IPS-18a (cell line): ENCODE measurements around the gene CRHR1.

ENCODE experiments used
- H3K27ac ChIP-seq: one replicate; pipeline ENCODE4 v1.5.1; 2013; ENCODE audit warnings: low read length
- H3K27me3 ChIP-seq: one replicate; pipeline ENCODE4 v1.6.1; 2013; ENCODE audit warnings: mild to moderate bottlenecking, low read length; ENCODE audit not compliant: control insufficient read depth, insufficient read depth
- H3K36me3 ChIP-seq: one replicate; pipeline ENCODE4 v1.6.1; 2013; ENCODE audit warnings: low read depth, low read length; ENCODE audit not compliant: control insufficient read depth
- H3K4me1 ChIP-seq: one replicate; pipeline ENCODE4 v1.6.1; 2013; ENCODE audit warnings: low read depth, low read length; ENCODE audit not compliant: control insufficient read depth
- H3K4me3 ChIP-seq: one replicate; pipeline ENCODE4 v1.5.1; 2013; ENCODE audit warnings: low read length
- H3K9ac ChIP-seq: one replicate; pipeline ENCODE4 v1.6.1; 2013; ENCODE audit warnings: mild to moderate bottlenecking, low read length, moderate library complexity
- H3K9me3 ChIP-seq: one replicate; pipeline ENCODE4 v1.6.1; 2013; ENCODE audit warnings: low read depth, low read length; ENCODE audit not compliant: control insufficient read depth

Gene CRHR1

GRCh38 chr17:45749831-45750335, 34.2 kb upstream of the CRHR1 start:
- H3K27me3 ChIP-seq: peaks cover 61% of the 10 kb centered on the region

GRCh38 chr17:45750779-45751440, 33.2 kb upstream of the CRHR1 start:
- no peak overlapping the region for H3K27ac ChIP-seq
- H3K9ac ChIP-seq: no peak overlapping the region
- H3K4me1 ChIP-seq: peaks cover under 1% of the 10 kb centered on the region
- no peak overlapping the region for H3K4me3 ChIP-seq
- no peaks in the 10 kb centered on the region for H3K9me3 ChIP-seq
- H3K36me3 ChIP-seq: no peaks in the 10 kb centered on the region
- H3K27me3 ChIP-seq: peaks cover 50% of the 10 kb centered on the region

More at GRCh38 chr17:45749831-45750335, 34.2 kb upstream of the CRHR1 start:
- H3K36me3 ChIP-seq: no peaks in the 10 kb centered on the region
- H3K27ac ChIP-seq: no peak overlapping the region
- H3K9ac ChIP-seq: no peak overlapping the region
- peaks cover 8% of the 10 kb centered on the region for H3K4me1 ChIP-seq
- no peaks in the 10 kb centered on the region for H3K9me3 ChIP-seq
- H3K4me3 ChIP-seq: no peak overlapping the region

DNA sequence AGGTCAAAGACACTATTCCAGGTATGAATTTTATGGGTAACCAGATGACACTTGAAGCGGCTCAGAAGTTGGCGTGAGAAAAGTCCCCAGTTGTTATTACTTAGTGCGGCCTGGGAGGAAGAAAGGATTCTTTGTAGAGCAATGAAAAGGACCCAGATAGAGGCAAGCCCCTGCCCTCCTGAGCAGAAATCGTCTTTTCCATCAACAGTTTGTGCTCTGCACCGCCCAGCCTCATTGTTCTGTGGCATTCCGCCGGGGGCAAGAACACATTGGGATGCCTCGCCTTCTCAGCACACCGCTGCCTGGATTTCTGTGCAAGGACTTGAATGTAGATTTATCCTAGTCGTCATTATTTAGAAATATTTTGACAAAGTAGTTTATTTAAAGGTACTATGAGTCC, 32.7 kb upstream of the CRHR1 start:
- Histone ChIP-seq H3K27me3 (peaks cover 45% of the 10 kb centered on the region), H3K9ac (no peak overlapping the region)

DNA sequence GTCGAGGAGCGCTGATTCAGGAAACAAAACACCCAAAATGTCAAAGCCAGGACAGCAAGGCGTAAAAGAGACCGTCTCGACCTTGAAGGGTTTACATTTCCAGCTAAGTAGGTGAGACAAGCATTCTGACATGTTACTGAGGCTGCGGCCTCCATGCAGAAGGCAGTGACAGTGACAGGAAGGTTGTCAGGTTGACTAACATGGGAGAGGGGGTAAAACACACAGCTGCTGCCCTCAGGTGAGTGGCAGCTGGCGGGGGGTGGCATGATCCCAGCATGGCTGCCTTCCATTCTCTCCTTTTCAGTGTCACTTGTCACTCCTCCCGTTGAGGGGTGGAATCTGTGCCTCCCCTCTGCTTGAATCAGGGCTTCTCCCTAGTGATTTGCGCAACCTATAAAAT, 31.9 kb upstream of the CRHR1 start:
- Histone ChIP-seq H3K4me1 (no peaks in the 10 kb centered on the region), H3K27me3 (peaks cover 37% of the 10 kb centered on the region), H3K9me3 (no peaks in the 10 kb centered on the region), H3K36me3 (no peaks in the 10 kb centered on the region), H3K27ac (no peak overlapping the region), H3K9ac (no peak overlapping the region), H3K4me3 (no peak overlapping the region)

More for the DNA sequence above, 32.7 kb upstream of the CRHR1 start:
- no peaks in the 10 kb centered on the region for H3K9me3 ChIP-seq
- H3K27ac ChIP-seq: no peak overlapping the region
- H3K4me3 ChIP-seq: no peak overlapping the region
- no peaks in the 10 kb centered on the region for H3K4me1 ChIP-seq
- H3K36me3 ChIP-seq: no peaks in the 10 kb centered on the region

DNA sequence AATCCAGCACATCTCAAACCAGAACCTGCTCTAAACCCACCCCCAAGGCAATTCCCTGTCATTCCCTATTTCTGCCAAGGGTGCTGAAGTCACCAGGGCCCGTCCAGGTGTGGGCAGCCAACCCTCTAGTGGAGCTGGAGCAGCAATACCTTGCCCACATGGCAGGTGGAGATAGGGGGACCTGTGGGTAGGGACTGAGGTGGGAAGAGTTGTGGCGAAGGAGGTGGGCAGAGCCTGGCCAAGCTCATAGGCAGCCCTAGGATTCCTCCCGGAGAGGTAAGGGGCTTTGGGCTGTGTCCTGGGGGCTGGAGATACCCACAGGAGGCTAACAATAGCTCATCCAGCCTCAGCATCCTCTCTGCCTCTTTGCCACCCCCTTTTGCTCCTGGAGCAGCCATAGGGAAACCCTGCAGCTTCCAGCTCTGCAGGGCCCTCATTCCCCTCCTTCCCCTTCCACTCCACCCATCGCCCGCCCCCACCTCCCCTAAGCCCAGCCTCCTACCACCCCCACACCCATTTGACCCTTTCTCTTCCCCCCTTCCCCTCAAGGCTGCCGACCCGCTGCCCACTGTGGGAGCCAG, 30.4 kb upstream of the CRHR1 start:
- no peaks in the 10 kb centered on the region for H3K9me3 ChIP-seq
- peaks cover 22% of the 10 kb centered on the region for H3K27me3 ChIP-seq

GRCh38 chr17:45755050-45755449, 29.1 kb upstream of the CRHR1 start:
- H3K27ac ChIP-seq: no peak overlapping the region
- no peak overlapping the region for H3K9ac ChIP-seq
- no peak overlapping the region for H3K4me3 ChIP-seq
- no peaks in the 10 kb centered on the region for H3K4me1 ChIP-seq
- no peaks in the 10 kb centered on the region for H3K36me3 ChIP-seq
- H3K27me3 ChIP-seq: peaks cover 10% of the 10 kb centered on the region
- H3K9me3 ChIP-seq: no peaks in the 10 kb centered on the region

More for the DNA sequence above, 30.4 kb upstream of the CRHR1 start:
- Histone ChIP-seq H3K27ac (no peak overlapping the region), H3K9ac (no peak overlapping the region), H3K4me1 (no peaks in the 10 kb centered on the region), H3K36me3 (no peaks in the 10 kb centered on the region), H3K4me3 (no peak overlapping the region)

- Histone ChIP-seq H3K27me3 (no peaks in the 10 kb centered on the region), H3K4me3 (no peak overlapping the region), H3K27ac (no peak overlapping the region), H3K9me3 (no peaks in the 10 kb centered on the region), H3K9ac (no peak overlapping the region), H3K36me3 (no peaks in the 10 kb centered on the region), H3K4me1 (no peaks in the 10 kb centered on the region)
These were observed 27.7 kb upstream of the CRHR1 start for GRCh38 chr17:45756266-45756991.

DNA sequence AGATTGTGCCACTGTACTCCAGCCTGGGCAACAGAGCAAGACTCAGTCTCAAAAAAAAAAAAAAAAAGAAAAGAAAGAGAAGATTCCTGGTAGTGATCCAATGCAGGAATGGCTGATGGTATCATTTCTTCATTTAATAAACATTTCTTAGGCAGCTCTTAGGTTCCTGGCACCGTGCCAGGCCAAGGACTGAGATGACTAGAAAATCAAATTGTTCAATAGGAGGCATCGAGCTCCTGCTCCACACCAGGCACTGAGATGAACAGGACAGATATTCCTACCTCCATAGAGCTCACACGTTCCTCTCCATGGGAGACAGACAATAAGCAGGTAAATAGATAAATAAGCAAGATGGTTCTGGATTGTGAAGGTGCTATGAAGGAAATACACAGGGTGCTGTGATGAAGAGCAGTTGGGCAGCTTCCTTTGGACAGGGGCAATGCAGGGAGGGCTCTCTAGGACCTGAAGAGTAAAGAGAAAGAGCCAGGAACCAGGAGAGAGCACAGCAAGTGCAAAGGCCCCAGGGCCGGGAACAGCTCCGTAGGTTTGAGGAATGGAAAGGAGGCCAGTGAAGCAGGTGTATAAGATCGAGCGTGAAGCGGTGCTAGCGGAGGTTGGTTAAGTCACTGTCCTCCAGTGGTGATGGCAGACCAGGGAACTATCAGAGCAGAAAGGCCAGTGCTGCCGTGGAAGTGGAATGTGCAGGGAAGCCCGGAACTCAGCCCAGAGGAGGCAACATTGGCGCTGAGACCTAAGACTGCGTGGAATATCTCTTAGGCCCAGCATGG, 26.5 kb upstream of the CRHR1 start:
- Histone ChIP-seq H3K9me3 (no peaks in the 10 kb centered on the region), H3K27me3 (no peaks in the 10 kb centered on the region), H3K36me3 (no peaks in the 10 kb centered on the region), H3K27ac (no peak overlapping the region), H3K4me1 (peaks cover under 1% of the 10 kb centered on the region), H3K4me3 (no peak overlapping the region), H3K9ac (no peak overlapping the region)

DNA sequence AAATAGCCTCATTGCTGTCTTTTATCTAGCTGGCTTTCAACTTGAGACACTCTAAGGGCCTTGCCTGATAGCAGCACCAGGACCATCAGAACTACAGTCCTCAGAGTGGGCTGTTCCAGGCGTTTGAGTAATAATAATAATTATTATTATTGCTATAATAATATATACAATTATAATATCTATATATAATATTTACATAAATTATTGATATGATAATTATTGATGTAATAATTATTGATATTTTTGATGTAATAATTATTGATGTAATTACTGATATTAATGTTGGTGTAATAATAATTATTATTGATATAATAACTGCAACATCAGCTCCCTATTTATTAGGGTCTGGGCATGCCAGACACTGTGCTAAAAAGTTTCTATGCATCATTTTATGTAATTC, 25.6 kb upstream of the CRHR1 start:
- no peaks in the 10 kb centered on the region for H3K27me3 ChIP-seq
- peaks cover 4% of the 10 kb centered on the region for H3K4me1 ChIP-seq
- no peak overlapping the region for H3K27ac ChIP-seq
- no peaks in the 10 kb centered on the region for H3K9me3 ChIP-seq
- H3K4me3 ChIP-seq: no peak overlapping the region
- no peak overlapping the region for H3K9ac ChIP-seq
- H3K36me3 ChIP-seq: no peaks in the 10 kb centered on the region

GRCh38 chr17:45759761-45760160, 24.4 kb upstream of the CRHR1 start:
- no peaks in the 10 kb centered on the region for H3K27me3 ChIP-seq
- H3K9ac ChIP-seq: no peak overlapping the region
- H3K27ac ChIP-seq: no peak overlapping the region
- no peak overlapping the region for H3K4me3 ChIP-seq
- no peaks in the 10 kb centered on the region for H3K36me3 ChIP-seq
- peaks cover 4% of the 10 kb centered on the region for H3K4me1 ChIP-seq
- no peaks in the 10 kb centered on the region for H3K9me3 ChIP-seq

- Histone ChIP-seq H3K36me3 (no peaks in the 10 kb centered on the region), H3K27me3 (no peaks in the 10 kb centered on the region), H3K9me3 (no peaks in the 10 kb centered on the region), H3K4me3 (no peak overlapping the region), H3K9ac (no peak overlapping the region), H3K27ac (no peak overlapping the region), H3K4me1 (peaks cover 4% of the 10 kb centered on the region)
These were observed 22.1 kb upstream of the CRHR1 start for GRCh38 chr17:45761957-45762565.
